GM18498 (cell line): ENCODE measurements around the gene PGBD4.
A peak's percentile ranks its signal among the peaks of the same experiment; 100 is the strongest.

ENCODE experiments used
- ATAC-seq: cut with Tn5 transposase; IDR thresholded peaks from one replicate; pipeline ENCODE4 v1.9.1; 2021; ENCODE audit warnings: mild to moderate bottlenecking, moderate library complexity; ENCODE audit not compliant: unreplicated experiment

Gene PGBD4

GRCh38 chr15:34101366-34102174 lies at the start of gene PGBD4, which contains the start of gene EMC7:
Gene PGBD4 (plus strand): TSS chr15:34102083. CDS start chr15:34102532, 449 bp downstream.
Gene EMC7 (minus strand): TSS chr15:34101862. CDS start chr15:34101839, 23 bp downstream.
- ATAC-seq: peak; percentile 98

- ATAC-seq: no peak
These were observed 47.7 kb upstream of the PGBD4 start for GRCh38 chr15:34054081-34054707.

GRCh38 chr15:34055868-34056595 lies 45.9 kb upstream of the PGBD4 start:
- no peak for ATAC-seq

GRCh38 chr15:34056911-34057310 lies 45.0 kb upstream of the PGBD4 start:
- ATAC-seq: no peak

- ATAC-seq: no peak
These were observed 42.4 kb upstream of the PGBD4 start for GRCh38 chr15:34059476-34059875.

- ATAC-seq: no peak
These were observed 41.9 kb upstream of the PGBD4 start for GRCh38 chr15:34059946-34060345.

- ATAC-seq: no peak
These were observed 37.4 kb upstream of the PGBD4 start for GRCh38 chr15:34064438-34064837.

- no peak for ATAC-seq
These were observed 36.6 kb upstream of the PGBD4 start for GRCh38 chr15:34065261-34065660.

- no peak for ATAC-seq
These were observed 35.9 kb upstream of the PGBD4 start for GRCh38 chr15:34065941-34066340.

GRCh38 chr15:34070003-34070402 lies 31.9 kb upstream of the PGBD4 start:
- no peak for ATAC-seq

- no peak for ATAC-seq
These were observed 25.1 kb upstream of the PGBD4 start for GRCh38 chr15:34076785-34077184.

- ATAC-seq: no peak
These were observed 23.0 kb upstream of the PGBD4 start for GRCh38 chr15:34078900-34079299.

GRCh38 chr15:34079904-34080303 lies 22.0 kb upstream of the PGBD4 start:
- no peak for ATAC-seq

- ATAC-seq: no peak
These were observed 17.8 kb upstream of the PGBD4 start for GRCh38 chr15:34084086-34084485.

- no peak for ATAC-seq
These were observed 16.1 kb upstream of the PGBD4 start for GRCh38 chr15:34085746-34086145.

GRCh38 chr15:34099914-34100313 lies 2.0 kb upstream of the PGBD4 start:
- no peak for ATAC-seq

- ATAC-seq: no peak
These were observed 467 bp downstream of the PGBD4 start for GRCh38 chr15:34102175-34102925.

- no peak for ATAC-seq
These were observed 4.5 kb downstream of the PGBD4 start for GRCh38 chr15:34106423-34106822.

GRCh38 chr15:34107315-34107714 lies 5.4 kb downstream of the PGBD4 start:
- no peak for ATAC-seq

- ATAC-seq: no peak
These were observed 8.1 kb downstream of the PGBD4 start for GRCh38 chr15:34109797-34110663.
